H1 (cell line): ENCODE results near the gene SPTBN5.

Source experiments
- BCL11A ChIP-seq, 2 experiments: IDR thresholded peaks; one replicate each; pipeline ENCODE4 v1.6.1; 2011; ENCODE audit warnings: low read depth in 2 of 2, low read length in 2 of 2, mild to moderate bottlenecking in 2 of 2
- CTCF ChIP-seq, 3 experiments: IDR thresholded peaks; 1 replicate in 2 of 3; 2 replicates in 1 of 3; pipeline versions ENCODE4 v1.5.1 to v1.6.1; 2011; ENCODE audit warnings: low read length in 3 of 3, mild to moderate bottlenecking in 3 of 3, inconsistent platforms in 2 of 3, low read depth in 1 of 3, moderate library complexity in 1 of 3; ENCODE audit not compliant: insufficient read depth in 1 of 3; ENCODE audit errors: control extremely low read depth in 1 of 3
- EGR1 ChIP-seq: IDR thresholded peaks from 2 replicates; pipeline ENCODE4 v1.6.1; 2011; ENCODE audit warnings: low read depth, low read length, borderline replicate concordance
- EP300 ChIP-seq, 2 experiments: IDR thresholded peaks; 1 replicate in 1 of 2; 2 replicates in 1 of 2; pipeline ENCODE4 v1.6.1; 2011 to 2012; ENCODE audit warnings: low read depth in 2 of 2, low read length in 2 of 2, mild to moderate bottlenecking in 2 of 2, borderline replicate concordance in 1 of 2, inconsistent platforms in 1 of 2, moderate library complexity in 1 of 2
- POLR2A ChIP-seq, 2 experiments: IDR thresholded peaks; 1 replicate in 1 of 2; 2 replicates in 1 of 2; pipeline ENCODE4 v1.6.1; 2011; ENCODE audit warnings: low read depth in 2 of 2, low read length in 2 of 2, mild to moderate bottlenecking in 2 of 2; ENCODE audit errors: control extremely low read depth in 1 of 2
- YY1 ChIP-seq: IDR thresholded peaks from 2 replicates; pipeline ENCODE4 v1.6.1; 2011; ENCODE audit warnings: low read depth, mild to moderate bottlenecking, low read length

- TF ChIP-seq POLR2A (IDR thresholded peaks at IDR 0.05; ENCODE audit: control extremely low read depth in 1 of 2, low read depth in 2 of 2, low read length in 2 of 2) (no peak), EGR1 (no peak), CTCF (IDR thresholded peaks at IDR 0.05; ENCODE audit: control extremely low read depth in 1 of 3, insufficient read depth in 1 of 3, low read depth in 1 of 3, low read length in 3 of 3) (no peak), BCL11A (IDR thresholded peaks at IDR 0.05; ENCODE audit: low read depth in 2 of 2, low read length in 2 of 2) (no peak), EP300 (IDR thresholded peaks at IDR 0.05; ENCODE audit: borderline replicate concordance in 1 of 2, low read depth in 2 of 2, low read length in 2 of 2) (no peak), YY1 (no peak)
Measured at GRCh38 chr15:41941644-41942415, 48.0 kb upstream of the SPTBN5 start.
